Activated naive CD8-positive, alpha-beta T cell treated with anti-CD3 and anti-CD28 coated beads, Interleukin-2, amount 10 ng/mL, durations not matched to agents 7 days and 5 days (primary cell): Measurements from ENCODE around the gene PRPSAP2. TPM values are rescaled to one million over a fixed set of nuclear protein-coding genes. Genes with fewer than 3 reads are reported as not detected.
"Not testable (repeated sequence)": the region's sequence is repeated elsewhere in the genome, so short reads cannot be mapped to it uniquely, and the experiment has no call there.

Experiments
- ATAC-seq: fragments of 150-1000 bp; cut with Tn5 transposase; one replicate; pipeline ENCODE4 v1.10.0; 2021; ENCODE audit warnings: low read depth, moderate library complexity
- POLR2A ChIA-PET: fragments of 350-600 bp; sonication (Branson Sonifier 250); formaldehyde crosslinking; loops from one replicate; lab custom pipeline; 2021; ENCODE audit warnings: antibody characterized with exemption; lab: Charles Lee
- DNase-seq: peaks from one replicate; pipeline ENCODE4 v3.0.0; 2021
- H3K27ac Mint-ChIP-seq: one replicate; pipeline ENCODE4 v1.8.0; 2022; ENCODE audit warnings: mild to moderate bottlenecking, mixed read lengths
- H3K27me3 Mint-ChIP-seq: one replicate; pipeline ENCODE4 v1.8.0; 2022; ENCODE audit warnings: mild to moderate bottlenecking, moderate library complexity, mixed read lengths
- H3K36me3 Mint-ChIP-seq: one replicate; pipeline ENCODE4 v1.8.0; 2021; ENCODE audit warnings: mild to moderate bottlenecking, mixed read lengths
- H3K4me1 Mint-ChIP-seq: one replicate; pipeline ENCODE4 v1.8.0; 2021; ENCODE audit warnings: mixed read lengths
- H3K4me3 Mint-ChIP-seq: one replicate; pipeline ENCODE4 v1.8.0; 2022; ENCODE audit warnings: mild to moderate bottlenecking, moderate library complexity, mixed read lengths
- H3K9me3 Mint-ChIP-seq: one replicate; pipeline ENCODE4 v1.8.0; 2021; ENCODE audit warnings: mixed read lengths
- total RNA-seq, 2 experiments: library from RNA; stranded (reverse); gene quantifications; one replicate each; pipeline ENCODE4 v1.2.3, GENCODE V29; 2021

Gene PRPSAP2
- total RNA-seq, 2 experiments from 2014 or later, result 51.6 to 63.4 TPM

DNA sequence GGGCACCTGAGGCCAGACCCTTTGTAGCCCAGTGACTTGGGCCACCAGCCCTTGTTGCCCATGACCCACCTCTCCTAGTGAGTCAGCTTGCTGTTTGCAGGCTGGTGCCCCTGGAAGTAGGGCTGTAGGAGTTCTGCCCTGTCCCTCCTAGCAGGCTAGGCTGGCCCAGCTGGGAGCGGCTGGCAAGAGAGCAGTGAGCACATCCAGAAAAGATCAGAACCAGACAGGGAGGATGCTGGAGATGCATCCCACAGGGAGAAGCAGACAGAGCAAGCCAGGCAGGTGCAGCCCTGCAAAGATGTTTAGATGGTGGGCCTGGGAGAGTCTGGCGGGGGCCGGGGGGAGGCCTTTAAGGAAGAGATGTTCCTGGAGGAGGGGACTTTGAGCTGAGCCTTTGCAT, 96.4 kb downstream of the PRPSAP2 start:
- Mint-ChIP-seq H3K36me3 (no peaks in the 10 kb centered on the region), H3K4me1 (peaks cover 19% of the 10 kb centered on the region), H3K27ac (peak overlapping the region; percentile 46), H3K9me3 (no peaks in the 10 kb centered on the region), H3K4me3 (no peak overlapping the region), H3K27me3 (no peaks in the 10 kb centered on the region)
- ATAC-seq (no peak), DNase-seq (no peak)
- POLR2A ChIA-PET, result interaction anchor here (1.9 kb wide), 1 partner anchor 96 kb away, joined by 15 read pairs; the partner anchor contains the start of gene PRPSAP2

DNA sequence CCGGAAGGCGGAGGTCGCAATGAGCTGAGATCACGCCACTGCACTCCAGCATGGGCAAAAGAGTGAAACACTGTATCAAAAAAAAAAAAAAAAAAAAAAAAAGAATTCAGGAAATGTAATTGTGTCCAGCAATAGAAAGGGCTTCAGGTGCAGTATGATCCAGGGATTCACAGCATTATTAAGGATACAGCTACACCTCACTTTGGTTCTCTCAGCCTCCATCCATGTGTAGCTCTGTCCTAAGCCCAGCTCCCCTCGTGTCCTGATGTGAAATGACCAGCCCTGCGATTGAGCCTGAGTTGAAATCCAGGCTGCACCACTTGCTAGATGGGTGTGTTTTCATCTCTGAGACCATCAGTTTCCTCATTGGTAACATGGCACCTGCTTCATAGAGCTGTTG, 97.1 kb downstream of the PRPSAP2 start:
- no peak for DNase-seq
- POLR2A ChIA-PET, result interaction anchor here (0.6 to 1.9 kb wide), 5 partner anchors 15 to 100 kb away, joined by 3 to 15 read pairs (median 5); partner anchors contain the start of gene PRPSAP2
- Mint-ChIP-seq H3K4me1 (peaks cover 19% of the 10 kb centered on the region), H3K4me3 (peak overlapping the region; percentile 74), H3K27ac (peak overlapping the region; percentile 81), H3K9me3 (no peaks in the 10 kb centered on the region), H3K27me3 (no peaks in the 10 kb centered on the region), H3K36me3 (no peaks in the 10 kb centered on the region)
- peak; percentile 10 for ATAC-seq

- peaks cover 22% of the 10 kb centered on the region for H3K4me1 Mint-ChIP-seq
- not testable (repeated sequence) for DNase-seq, H3K36me3 Mint-ChIP-seq, ATAC-seq, H3K27me3 Mint-ChIP-seq, H3K9me3 Mint-ChIP-seq
- peak overlapping the region; percentile 74 for H3K4me3 Mint-ChIP-seq
- H3K27ac Mint-ChIP-seq, result peak overlapping the region; percentile 81
- POLR2A ChIA-PET, result interaction anchor here (0.5 to 1.9 kb wide), 5 partner anchors 14 to 98 kb away, joined by 3 to 15 read pairs (median 4); partner anchors contain the start of gene PRPSAP2
These were observed 98.1 kb downstream of the PRPSAP2 start for GRCh38 chr17:18956021-18956420.

GRCh38 chr17:18956581-18956980, 98.7 kb downstream of the PRPSAP2 start:
- POLR2A ChIA-PET, result interaction anchor here (1.0 kb wide), 1 partner anchor 24 kb away, joined by 3 read pairs; no protein-coding TSS in a partner anchor
- DNase-seq (no peak), ATAC-seq (no peak)
- H3K36me3 Mint-ChIP-seq, result no peaks in the 10 kb centered on the region
- no peaks in the 10 kb centered on the region for H3K9me3 Mint-ChIP-seq
- H3K27me3 Mint-ChIP-seq, result no peaks in the 10 kb centered on the region
- no peak overlapping the region for H3K27ac Mint-ChIP-seq
- H3K4me1 Mint-ChIP-seq, result peaks cover 22% of the 10 kb centered on the region
- no peak overlapping the region for H3K4me3 Mint-ChIP-seq

DNA sequence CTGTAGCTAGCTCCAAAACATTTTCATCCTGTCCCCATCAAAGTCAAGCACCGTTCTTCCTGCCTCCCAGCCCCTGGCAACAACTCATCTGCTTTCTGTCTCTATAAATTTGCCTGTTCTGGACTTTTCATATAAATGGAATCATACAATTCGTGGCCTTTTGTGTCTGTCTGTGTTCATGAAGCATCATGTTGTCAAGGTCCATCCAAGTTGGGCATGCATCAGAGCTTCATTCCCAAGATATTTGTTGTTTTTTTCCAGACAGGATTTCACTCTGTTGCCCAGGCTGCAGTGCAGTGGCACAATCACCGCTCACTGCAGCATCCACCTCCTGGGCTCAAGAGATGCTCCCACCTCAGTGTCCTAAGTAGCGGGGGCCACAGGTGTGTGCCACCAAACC, 99.9 kb downstream of the PRPSAP2 start:
- Mint-ChIP-seq H3K27me3 (no peaks in the 10 kb centered on the region), H3K9me3 (no peaks in the 10 kb centered on the region), H3K36me3 (no peaks in the 10 kb centered on the region), H3K27ac (no peak overlapping the region), H3K4me3 (no peak overlapping the region), H3K4me1 (peaks cover 22% of the 10 kb centered on the region)
- DNase-seq, result no peak
- POLR2A ChIA-PET, result no interaction called here
- ATAC-seq, result no peak

DNA sequence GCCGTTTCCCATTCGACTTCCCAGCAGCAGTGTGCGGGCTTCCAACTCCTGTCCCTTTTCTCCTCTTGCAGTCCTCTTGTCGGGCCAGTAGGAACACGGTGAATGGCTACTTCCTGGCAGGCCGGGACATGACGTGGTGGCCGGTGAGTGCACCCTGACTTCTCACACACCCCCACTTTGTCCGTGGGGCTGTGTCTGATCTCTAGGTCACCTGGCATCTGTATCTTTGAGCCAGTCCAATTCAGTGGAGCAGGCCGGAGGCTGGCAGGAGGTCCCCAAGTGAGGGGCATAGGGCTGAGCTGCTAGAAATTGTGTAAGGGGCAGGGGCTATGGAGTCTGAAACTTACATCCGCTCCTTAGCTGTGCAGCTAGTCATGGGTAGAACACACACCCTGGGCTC, 100.7 kb downstream of the PRPSAP2 start:
- no peak for DNase-seq
- Mint-ChIP-seq H3K9me3 (no peaks in the 10 kb centered on the region), H3K4me3 (no peak overlapping the region), H3K27ac (no peak overlapping the region), H3K4me1 (peaks cover 22% of the 10 kb centered on the region), H3K36me3 (no peaks in the 10 kb centered on the region), H3K27me3 (no peaks in the 10 kb centered on the region)
- no peak for ATAC-seq
- POLR2A ChIA-PET, result no interaction called here

GRCh38 chr17:18959071-18959844, 101.3 kb downstream of the PRPSAP2 start:
- H3K27ac Mint-ChIP-seq, result no peak overlapping the region
- DNase-seq, result no peak
- POLR2A ChIA-PET, result no interaction called here

GRCh38 chr17:18959845-18960240, 101.9 kb downstream of the PRPSAP2 start:
- Mint-ChIP-seq H3K27ac (no peak overlapping the region), H3K36me3 (no peaks in the 10 kb centered on the region), H3K4me3 (no peak overlapping the region), H3K9me3 (no peaks in the 10 kb centered on the region), H3K27me3 (no peaks in the 10 kb centered on the region), H3K4me1 (peaks cover 17% of the 10 kb centered on the region)
- ATAC-seq (no peak), DNase-seq (no peak)
- POLR2A ChIA-PET, result no interaction called here

More at GRCh38 chr17:18959071-18959844, 101.3 kb downstream of the PRPSAP2 start:
- Mint-ChIP-seq H3K36me3 (no peaks in the 10 kb centered on the region), H3K9me3 (no peaks in the 10 kb centered on the region), H3K4me3 (no peak overlapping the region), H3K27me3 (no peaks in the 10 kb centered on the region), H3K4me1 (peaks cover 18% of the 10 kb centered on the region)
- ATAC-seq, result no peak

DNA sequence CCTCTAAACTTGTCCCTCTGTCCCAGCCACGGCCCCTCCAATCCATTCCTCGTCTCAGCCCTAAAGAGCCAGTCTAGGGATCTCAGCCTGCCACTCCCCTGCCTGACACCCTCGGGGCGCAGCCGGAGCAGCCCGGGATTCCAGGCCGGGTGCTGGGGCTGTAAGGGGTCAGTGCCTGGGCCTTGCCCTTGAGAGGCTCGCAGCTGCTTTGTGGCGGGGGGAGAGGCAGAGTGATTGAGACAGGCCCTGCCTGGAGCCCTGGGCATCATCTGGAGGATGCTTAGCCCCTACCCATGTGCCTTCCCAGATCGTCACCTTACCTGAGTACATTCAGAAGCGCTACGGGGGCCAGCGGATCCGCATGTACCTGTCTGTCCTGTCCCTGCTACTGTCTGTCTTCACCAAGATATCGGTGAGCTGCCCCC, 102.3 kb downstream of the PRPSAP2 start:
- H3K36me3 Mint-ChIP-seq, result no peaks in the 10 kb centered on the region
- POLR2A ChIA-PET, result no interaction called here
- no peaks in the 10 kb centered on the region for H3K27me3 Mint-ChIP-seq
- no peak for ATAC-seq
- no peak overlapping the region for H3K27ac Mint-ChIP-seq
- no peaks in the 10 kb centered on the region for H3K9me3 Mint-ChIP-seq
- no peak for DNase-seq
- no peak overlapping the region for H3K4me3 Mint-ChIP-seq
- H3K4me1 Mint-ChIP-seq, result peaks cover 14% of the 10 kb centered on the region

- peak; percentile 85 for ATAC-seq
- Mint-ChIP-seq H3K27ac (no peak overlapping the region), H3K4me1 (peaks cover 7% of the 10 kb centered on the region), H3K9me3 (no peaks in the 10 kb centered on the region), H3K4me3 (no peak overlapping the region), H3K27me3 (no peaks in the 10 kb centered on the region), H3K36me3 (no peaks in the 10 kb centered on the region)
- peak; percentile 86 for DNase-seq
- POLR2A ChIA-PET, result interaction anchor here (0.6 to 1.4 kb wide), 3 partner anchors 29 to 103 kb away, joined by 3 to 9 read pairs (median 4); partner anchors contain the start of gene PRPSAP2
These were observed 103.0 kb downstream of the PRPSAP2 start for GRCh38 chr17:18960803-18961511.

- Mint-ChIP-seq H3K27ac (peak overlapping the region; percentile 17), H3K9me3 (no peaks in the 10 kb centered on the region), H3K4me1 (peaks cover 5% of the 10 kb centered on the region), H3K4me3 (no peak overlapping the region), H3K27me3 (no peaks in the 10 kb centered on the region), H3K36me3 (no peaks in the 10 kb centered on the region)
- POLR2A ChIA-PET, result interaction anchor here (0.6 to 1.4 kb wide), 2 partner anchors 53 to 104 kb away, joined by 3 to 4 read pairs; partner anchors contain the start of gene PRPSAP2
- ATAC-seq (no peak), DNase-seq (no peak)
These were observed 103.9 kb downstream of the PRPSAP2 start for GRCh38 chr17:18961634-18962493.

- Mint-ChIP-seq H3K9me3 (no peaks in the 10 kb centered on the region), H3K36me3 (no peaks in the 10 kb centered on the region), H3K4me1 (peaks cover 5% of the 10 kb centered on the region), H3K4me3 (no peak overlapping the region), H3K27me3 (no peaks in the 10 kb centered on the region), H3K27ac (peak overlapping the region; percentile 17)
- POLR2A ChIA-PET, result no interaction called here
- no peak for DNase-seq
- no peak for ATAC-seq
These were observed 104.5 kb downstream of the PRPSAP2 start for GRCh38 chr17:18962494-18962815.
